Measurements from ENCODE around the gene CNTNAP2. TPM values are rescaled to one million over a fixed set of nuclear protein-coding genes. Genes with fewer than 3 reads are reported as not detected.

CNTNAP2 gene
- total and polyA plus RNA-seq, 9 of the 15 experiments (the other 6 are each of a cell fraction or from before 2014, with no cell fraction given), result 0.04 to 0.62 (median 0.09) TPM; not detected in 4

GRCh38 chr7:147070886-147071285, 954.3 kb downstream of the CNTNAP2 start (continued):
- no peak for TF ChIP-seq ARID3B (CRISPR knock-in tag; IDR thresholded peaks at IDR 0.05; ENCODE audit: borderline replicate concordance)
- TF ChIP-seq, protein P1, sequence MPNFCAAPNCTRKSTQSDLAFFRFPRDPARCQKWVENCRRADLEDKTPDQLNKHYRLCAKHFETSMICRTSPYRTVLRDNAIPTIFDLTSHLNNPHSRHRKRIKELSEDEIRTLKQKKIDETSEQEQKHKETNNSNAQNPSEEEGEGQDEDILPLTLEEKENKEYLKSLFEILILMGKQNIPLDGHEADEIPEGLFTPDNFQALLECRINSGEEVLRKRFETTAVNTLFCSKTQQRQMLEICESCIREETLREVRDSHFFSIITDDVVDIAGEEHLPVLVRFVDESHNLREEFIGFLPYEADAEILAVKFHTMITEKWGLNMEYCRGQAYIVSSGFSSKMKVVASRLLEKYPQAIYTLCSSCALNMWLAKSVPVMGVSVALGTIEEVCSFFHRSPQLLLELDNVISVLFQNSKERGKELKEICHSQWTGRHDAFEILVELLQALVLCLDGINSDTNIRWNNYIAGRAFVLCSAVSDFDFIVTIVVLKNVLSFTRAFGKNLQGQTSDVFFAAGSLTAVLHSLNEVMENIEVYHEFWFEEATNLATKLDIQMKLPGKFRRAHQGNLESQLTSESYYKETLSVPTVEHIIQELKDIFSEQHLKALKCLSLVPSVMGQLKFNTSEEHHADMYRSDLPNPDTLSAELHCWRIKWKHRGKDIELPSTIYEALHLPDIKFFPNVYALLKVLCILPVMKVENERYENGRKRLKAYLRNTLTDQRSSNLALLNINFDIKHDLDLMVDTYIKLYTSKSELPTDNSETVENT (CRISPR knock-in tag; IDR thresholded peaks at IDR 0.05), result no peak

- FAIRE-seq (no peak), DNase-seq (ENCODE audit: extremely low read depth in 1 of 4, low spot score in 3 of 4) (no peak), ATAC-seq (no peak)
- H3K27me3 ChIP-seq (ENCODE audit: control insufficient read depth in 2 of 2, insufficient read depth in 2 of 2, low read length in 2 of 2), result no peaks in the 10 kb centered on the region
- no peaks in the 10 kb centered on the region for H3K36me3 ChIP-seq (ENCODE audit: control insufficient read depth, insufficient read depth, low read length)
- ChIA-PET POLR2A (no interaction called here), CTCF (ENCODE audit: low intra/inter-chr PET ratio) (no interaction called here)
- BruUV-seq (replicated peaks), result no TSS peak
- in situ Hi-C loops (cut with MboI), result no loop called here
- H4K20me1 ChIP-seq (replicated peaks; ENCODE audit: control insufficient read depth, insufficient read depth, low read length), result no peaks in the 10 kb centered on the region
- no peak overlapping the region for H3K9ac ChIP-seq (ENCODE audit: insufficient read depth in 1 of 2, low read depth in 2 of 2, low read length in 2 of 2)
- H2AFZ ChIP-seq (ENCODE audit: low read depth, low read length), result no peak overlapping the region
- H3K4me3 ChIP-seq, result no peak overlapping the region
- no peaks in the 10 kb centered on the region for H3K79me2 ChIP-seq (ENCODE audit: control insufficient read depth, insufficient read depth, low read length)
- WGBS (ENCODE audit: insufficient coverage, low coverage, missing lambda C conversion rate), result 4% methylated on average over 1 of the region's 1 CpG
- H3K4me2 ChIP-seq (ENCODE audit: insufficient read depth, low read length), result no peak overlapping the region
- no peak overlapping the region for H3K27ac ChIP-seq (ENCODE audit: extremely low read depth, low read depth, low read length)
- H3K4me1 ChIP-seq (replicated peaks in 1 of 2; ENCODE audit: control insufficient read depth in 2 of 2, insufficient read depth in 2 of 2, low read length in 2 of 2), result no peaks in the 10 kb centered on the region
- intact Hi-C loops (cut with micrococcal nuclease), result no loop called here
- H3K9me1 ChIP-seq (ENCODE audit: control insufficient read depth, insufficient read depth, low read length), result no peaks in the 10 kb centered on the region
- no peaks in the 10 kb centered on the region for H3K9me3 ChIP-seq (replicated peaks; ENCODE audit: control insufficient read depth, insufficient read depth, low read depth, low read length)
- no peak for TF ChIP-seq POLR3G (IDR thresholded peaks at IDR 0.05; ENCODE audit: extremely low read depth, insufficient read length, insufficient replicate concordance)
- TF ChIP-seq, protein P2, sequence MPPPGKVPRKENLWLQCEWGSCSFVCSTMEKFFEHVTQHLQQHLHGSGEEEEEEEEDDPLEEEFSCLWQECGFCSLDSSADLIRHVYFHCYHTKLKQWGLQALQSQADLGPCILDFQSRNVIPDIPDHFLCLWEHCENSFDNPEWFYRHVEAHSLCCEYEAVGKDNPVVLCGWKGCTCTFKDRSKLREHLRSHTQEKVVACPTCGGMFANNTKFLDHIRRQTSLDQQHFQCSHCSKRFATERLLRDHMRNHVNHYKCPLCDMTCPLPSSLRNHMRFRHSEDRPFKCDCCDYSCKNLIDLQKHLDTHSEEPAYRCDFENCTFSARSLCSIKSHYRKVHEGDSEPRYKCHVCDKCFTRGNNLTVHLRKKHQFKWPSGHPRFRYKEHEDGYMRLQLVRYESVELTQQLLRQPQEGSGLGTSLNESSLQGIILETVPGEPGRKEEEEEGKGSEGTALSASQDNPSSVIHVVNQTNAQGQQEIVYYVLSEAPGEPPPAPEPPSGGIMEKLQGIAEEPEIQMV (tag; conservative IDR thresholded peaks at IDR 0.05; ENCODE audit: low read depth), result no peak
- TF ChIP-seq FOXM1 (IDR thresholded peaks at IDR 0.05; ENCODE audit: low read depth), result no peak
- TF ChIP-seq FOXM1 (CRISPR knock-in tag; IDR thresholded peaks at IDR 0.05; ENCODE audit: low read depth), result no peak
- TF ChIP-seq ZBTB2 (IDR thresholded peaks at IDR 0.05), result no peak
- TF ChIP-seq NCOA2 (IDR thresholded peaks at IDR 0.05; ENCODE audit: partially characterized antibody in 2 of 2), result no peak
- no peak for TF ChIP-seq ZNF165 (CRISPR knock-in tag; IDR thresholded peaks at IDR 0.05; ENCODE audit: borderline replicate concordance)
- TF ChIP-seq STAT5B (CRISPR knock-in tag; IDR thresholded peaks at IDR 0.05), result no peak
- no peak for TF ChIP-seq ZNF212 (CRISPR knock-in tag; IDR thresholded peaks at IDR 0.05)
- no peak for TF ChIP-seq BDP1 (IDR thresholded peaks at IDR 0.05; ENCODE audit: insufficient read depth, insufficient read length)
- TF ChIP-seq PPARD (CRISPR knock-in tag; IDR thresholded peaks at IDR 0.05), result no peak
- no peak for TF ChIP-seq NFIC (IDR thresholded peaks at IDR 0.05)
- no peak for TF ChIP-seq EGR1 (conservative IDR thresholded peaks at IDR 0.05)
- TF ChIP-seq ZNF584 (CRISPR knock-in tag; IDR thresholded peaks at IDR 0.05; ENCODE audit: low read depth), result no peak
Observed at GRCh38 chr7:147071536-147071935, 954.9 kb downstream of the CNTNAP2 start.
